Stimulated activated CD4-positive, alpha-beta T cell treated with anti-CD3 and anti-CD28 coated beads, Interleukin-1b, Interleukin-23, amount 100 ng/mL, for 24 hours (primary cell): ENCODE data around the gene DCPS.
"Not testable (repeated sequence)": the region's sequence is repeated elsewhere in the genome, so short reads cannot be mapped to it uniquely, and the experiment has no call there.

Source experiments
- DNase-seq, 4 experiments: peaks; one replicate each; pipeline ENCODE4 v3.0.0-alpha.2; 2020; ENCODE audit warnings: low read depth in 4 of 4, low spot score in 1 of 4

Gene DCPS

GRCh38 chr11:126378763-126379162, 74.9 kb downstream of the DCPS start:
- DNase-seq, result no peak

- DNase-seq, result no peak
Observed at GRCh38 chr11:126380909-126381308, 77.0 kb downstream of the DCPS start.

- DNase-seq, result not testable (repeated sequence)
Observed at GRCh38 chr11:126381960-126382359, 78.1 kb downstream of the DCPS start.

- DNase-seq, result not testable (repeated sequence)
Observed at GRCh38 chr11:126382641-126383040, 78.8 kb downstream of the DCPS start.

- DNase-seq, result no peak
Observed at GRCh38 chr11:126383339-126384335, 79.8 kb downstream of the DCPS start.

GRCh38 chr11:126384449-126385070, 80.7 kb downstream of the DCPS start:
- no peak for DNase-seq

GRCh38 chr11:126385991-126386728, 82.3 kb downstream of the DCPS start:
- DNase-seq, result no peak

- DNase-seq, result not testable (repeated sequence)
Observed at GRCh38 chr11:126386729-126387071, 82.8 kb downstream of the DCPS start.

- no peak for DNase-seq
Observed at GRCh38 chr11:126387857-126388256, 84.0 kb downstream of the DCPS start.

GRCh38 chr11:126390272-126390867, 86.5 kb downstream of the DCPS start:
- no peak for DNase-seq

- no peak for DNase-seq
Observed at GRCh38 chr11:126391286-126391954, 87.6 kb downstream of the DCPS start.

- DNase-seq, result no peak
Observed at GRCh38 chr11:126391970-126392632, 88.2 kb downstream of the DCPS start.

- no peak for DNase-seq
Observed at GRCh38 chr11:126392633-126393013, 88.8 kb downstream of the DCPS start.

- DNase-seq, result no peak
Observed at GRCh38 chr11:126393143-126393542, 89.3 kb downstream of the DCPS start.

- DNase-seq, result no peak
Observed at GRCh38 chr11:126394036-126394435, 90.2 kb downstream of the DCPS start.

- DNase-seq, result not testable (repeated sequence)
Observed at GRCh38 chr11:126394634-126395072, 90.8 kb downstream of the DCPS start.
